Endothelial cell of umbilical vein (primary cell): Measurements from ENCODE around the gene POLA1.

Experiments
- CTCF ChIP-seq, 2 donors: IDR thresholded peaks; 1 replicate in 1 of 2; 2 replicates in 1 of 2; pipeline ENCODE4 v1.5.1; 2011; ENCODE audit warnings: low read length in 2 of 2, mild to moderate bottlenecking in 2 of 2, moderate library complexity in 2 of 2, control low read depth in 1 of 2, inconsistent platforms in 1 of 2, low read depth in 1 of 2; ENCODE audit not compliant: insufficient read depth in 1 of 2; ENCODE audit errors: extremely low read depth in 1 of 2
- EZH2 ChIP-seq: IDR thresholded peaks from 2 replicates; pipeline ENCODE4 v1.6.1; 2012; ENCODE audit warnings: borderline replicate concordance, low read depth, mild to moderate bottlenecking, moderate library complexity, low read length, inconsistent platforms; ENCODE audit not compliant: severe bottlenecking
- FOS ChIP-seq: IDR thresholded peaks from 2 replicates; pipeline ENCODE4 v1.6.1; 2011; ENCODE audit warnings: mild to moderate bottlenecking, low read length, moderate library complexity, borderline replicate concordance; ENCODE audit not compliant: insufficient read depth
- GATA2 ChIP-seq: IDR thresholded peaks from 2 replicates; pipeline ENCODE4 v1.7.0; 2011; ENCODE audit warnings: low read depth, mild to moderate bottlenecking, moderate library complexity, mixed read lengths, low read length; ENCODE audit not compliant: insufficient read length, insufficient read depth
- JUN ChIP-seq: IDR thresholded peaks from 2 replicates; pipeline ENCODE4 v1.6.1; 2011; ENCODE audit warnings: borderline replicate concordance, low read depth; ENCODE audit not compliant: insufficient read length, insufficient read depth
- POLR2A ChIP-seq: IDR thresholded peaks from 2 replicates; pipeline ENCODE4 v1.6.1; 2012; ENCODE audit warnings: low read depth, mild to moderate bottlenecking, control low read depth, low read length

- TF ChIP-seq FOS (no peak), CTCF (IDR thresholded peaks at IDR 0.05; ENCODE audit: extremely low read depth in 1 of 2, insufficient read depth in 1 of 2, low read depth in 1 of 2, low read length in 2 of 2) (peak; percentile 51 to 76), POLR2A (no peak), EZH2 (peak; percentile 68), JUN (no peak), GATA2 (no peak)
Observed at GRCh38 chrX:25020905-25021449, 327.3 kb downstream of the POLA1 start.
